HG02588 (cell line): Measurements from ENCODE around the gene NRXN3.

Experiments used
- ATAC-seq: cut with Tn5 transposase; IDR thresholded peaks from one replicate; pipeline ENCODE4 v1.9.1; 2021; ENCODE audit warnings: mild to moderate bottlenecking, moderate library complexity; ENCODE audit not compliant: unreplicated experiment

NRXN3 gene

DNA sequence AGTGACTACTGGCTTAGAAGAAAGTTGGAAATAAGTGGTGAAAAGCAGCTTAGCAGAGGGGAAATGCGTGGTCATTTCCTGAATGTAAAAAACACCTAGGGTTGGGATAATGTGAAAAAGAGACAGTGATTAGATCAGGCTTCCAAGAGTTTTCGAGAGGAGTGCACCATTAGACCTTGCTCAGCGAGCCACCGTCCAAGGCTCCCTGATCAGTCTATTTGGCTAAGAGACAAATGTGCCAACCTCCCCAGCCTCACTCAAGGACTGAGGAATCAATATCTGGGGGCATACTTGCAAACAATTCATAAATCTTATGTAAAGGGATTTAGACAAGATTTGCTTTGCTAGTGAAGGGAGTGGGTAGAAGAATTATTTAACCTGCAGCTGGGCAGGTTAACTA, 594.5 kb downstream of the NRXN3 start:
- no peak for ATAC-seq

DNA sequence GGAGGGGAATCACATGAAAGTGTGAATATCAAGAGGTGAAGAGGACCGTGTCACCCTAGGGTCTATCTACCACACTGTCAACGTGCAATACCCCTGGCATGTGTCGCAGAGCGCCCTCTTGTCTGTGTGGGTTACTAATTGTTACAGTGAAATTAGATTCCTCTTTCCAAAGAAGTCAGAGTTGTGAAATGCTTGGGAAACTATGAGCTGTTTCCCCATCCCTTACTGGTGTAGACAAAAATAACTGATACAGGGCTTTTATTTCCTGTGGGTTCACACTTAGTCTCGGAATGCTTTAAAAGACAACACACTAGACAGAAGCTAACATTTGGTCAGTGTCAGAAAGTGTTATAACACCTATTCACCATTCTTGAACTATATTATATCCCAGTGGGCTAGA, 597.3 kb downstream of the NRXN3 start:
- no peak for ATAC-seq

DNA sequence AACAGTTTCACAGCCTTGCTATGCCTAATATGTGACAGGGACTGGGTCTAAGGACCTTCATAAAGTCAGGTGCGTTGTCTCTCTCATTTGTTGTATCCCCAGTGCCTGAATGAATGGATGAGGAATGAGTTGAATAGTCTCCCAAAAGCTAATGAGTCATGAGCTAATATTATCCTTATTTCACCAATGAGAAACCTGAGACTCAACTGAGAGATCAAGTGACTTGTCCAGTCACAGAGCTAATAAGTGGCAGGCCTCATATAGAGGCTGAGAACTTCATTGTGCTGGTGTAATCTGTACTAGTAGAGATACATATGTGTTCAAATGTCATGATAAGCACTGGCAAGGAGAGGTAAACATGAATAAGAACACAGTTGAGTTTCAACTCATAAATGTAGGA, 612.4 kb downstream of the NRXN3 start:
- ATAC-seq = no peak

DNA sequence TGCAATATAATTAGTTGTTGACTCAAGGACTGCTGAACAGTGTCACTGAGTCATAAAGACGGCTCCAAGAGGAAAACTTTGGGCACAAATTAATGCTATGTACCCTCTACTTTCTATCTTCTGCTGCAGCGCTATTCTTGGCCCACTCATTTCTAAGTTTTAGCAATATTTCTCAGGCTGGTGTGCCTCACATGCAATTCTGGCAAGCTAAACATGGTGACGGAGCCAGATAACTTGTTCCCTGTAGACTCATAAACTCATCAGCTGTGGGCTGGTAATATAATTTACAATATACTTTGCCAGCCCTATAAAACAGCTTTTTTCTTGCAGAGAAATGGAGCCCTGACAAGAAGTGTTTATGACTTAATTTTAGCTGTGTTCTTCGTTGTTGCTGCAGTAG, 615.1 kb downstream of the NRXN3 start:
- ATAC-seq = no peak

DNA sequence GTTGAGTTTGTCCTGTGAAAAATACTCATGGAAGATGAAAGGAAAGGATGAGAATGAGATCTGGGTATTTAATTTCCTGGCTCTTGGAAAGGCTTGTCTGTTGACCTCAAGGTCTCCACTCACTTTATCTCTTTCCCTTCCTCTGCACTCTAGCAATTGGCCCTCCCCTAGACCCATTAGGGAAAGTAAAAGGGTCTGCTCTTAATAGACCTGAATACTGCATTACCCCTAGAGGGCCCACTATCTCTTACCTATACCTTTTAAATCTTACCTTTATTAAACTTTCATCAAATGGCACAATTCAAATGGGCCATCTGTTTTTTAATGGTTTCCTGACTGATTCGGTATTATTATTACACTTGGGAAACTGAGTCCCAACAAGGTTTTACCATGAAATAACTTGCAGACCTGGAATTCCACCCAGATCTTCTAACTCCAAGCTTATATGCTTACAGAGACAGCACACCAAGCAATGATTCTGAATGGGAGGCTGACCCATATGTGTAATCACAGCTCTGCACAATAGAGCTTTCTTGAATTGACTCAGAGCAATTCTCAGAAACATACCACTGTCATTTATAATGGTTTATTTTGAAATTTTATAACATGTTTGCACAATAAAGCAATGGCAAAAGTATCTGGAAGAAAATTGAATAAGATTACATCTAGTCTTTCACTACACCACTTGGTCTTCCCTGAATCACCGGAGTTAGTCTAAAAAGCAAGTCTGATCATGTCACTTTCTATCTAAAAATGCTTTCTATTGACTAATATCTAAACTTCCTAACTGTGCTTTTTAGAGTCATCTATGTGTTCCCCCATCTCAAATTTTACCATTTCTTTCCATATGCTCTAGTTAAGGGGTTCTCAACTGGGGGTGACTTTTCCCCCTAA, 618.5 kb downstream of the NRXN3 start:
- ATAC-seq = no peak

DNA sequence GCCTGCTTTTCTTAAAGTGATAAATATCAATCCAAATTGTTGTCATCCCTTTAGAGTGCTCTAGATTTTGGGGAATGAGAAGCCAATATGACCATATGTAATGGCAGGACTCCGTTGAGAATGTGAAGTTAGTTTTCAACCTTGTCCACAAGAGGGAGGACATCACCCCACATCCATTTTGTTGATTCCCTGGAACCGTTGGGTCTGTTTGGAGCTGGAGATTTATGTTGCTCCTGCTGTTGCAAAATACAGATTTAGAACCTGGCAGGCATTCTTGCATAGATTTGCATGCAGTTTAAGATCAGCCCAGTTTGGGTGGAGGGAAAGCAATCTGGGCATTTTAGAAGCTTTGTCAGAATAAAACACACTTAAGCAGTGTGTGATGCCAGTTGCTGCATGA, 620.1 kb downstream of the NRXN3 start:
- ATAC-seq = no peak

DNA sequence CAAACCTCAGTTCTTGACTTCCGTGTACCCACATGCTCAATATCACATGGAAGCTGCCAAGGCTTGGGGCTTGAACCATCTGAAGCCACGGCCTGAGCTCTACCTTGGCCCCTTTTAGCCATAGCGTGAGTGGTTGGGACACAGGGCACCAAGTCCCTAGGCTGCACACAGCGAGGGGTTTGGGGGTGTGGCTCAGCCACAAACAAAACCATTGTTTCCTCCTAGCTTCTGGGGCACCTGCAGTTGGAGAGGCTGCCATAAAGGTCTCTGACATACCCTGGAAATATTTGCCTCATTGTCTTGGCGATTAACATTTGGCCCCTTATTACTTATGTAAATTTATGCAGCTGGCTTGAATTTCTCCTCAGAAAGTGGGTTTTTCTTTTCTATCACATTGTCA, 628.6 kb downstream of the NRXN3 start:
- ATAC-seq = no peak

DNA sequence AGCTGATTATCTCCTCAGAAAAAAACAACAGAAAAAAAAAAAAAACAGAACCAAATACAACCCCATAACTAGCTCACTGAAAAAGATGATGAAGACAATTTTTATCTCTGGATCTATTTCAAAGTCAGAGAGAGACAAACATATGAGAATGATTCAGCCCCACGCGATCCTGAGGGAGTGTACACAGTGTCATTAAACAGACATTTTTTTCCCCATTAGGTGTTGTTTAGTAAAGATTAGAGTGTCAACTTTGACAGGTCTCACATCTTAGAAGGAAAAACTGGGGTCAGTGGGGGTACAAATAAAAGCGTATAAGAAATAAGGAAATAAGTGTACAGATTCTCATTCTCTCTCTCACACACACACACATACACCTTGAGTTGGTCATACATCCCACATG, 635.4 kb downstream of the NRXN3 start:
- ATAC-seq = no peak

DNA sequence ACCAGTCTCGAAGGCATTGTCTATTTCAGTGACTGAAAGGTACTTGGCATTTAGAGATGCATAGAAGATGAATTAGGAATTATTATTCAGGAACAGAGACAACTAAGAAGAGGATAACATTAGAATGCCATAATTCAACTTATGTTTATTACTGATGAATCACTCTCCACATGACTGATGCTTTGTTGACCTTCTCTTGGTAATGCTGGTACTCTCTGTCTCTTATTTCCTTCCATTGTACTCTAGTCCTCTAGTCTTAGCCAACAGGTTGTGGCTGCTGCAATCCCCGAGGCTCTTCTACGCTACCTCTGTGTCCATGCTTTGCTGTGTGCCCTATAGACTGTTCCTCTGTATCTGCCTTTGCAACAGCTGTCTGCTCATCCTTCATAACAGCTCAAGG, 652.9 kb downstream of the NRXN3 start:
- ATAC-seq = no peak

DNA sequence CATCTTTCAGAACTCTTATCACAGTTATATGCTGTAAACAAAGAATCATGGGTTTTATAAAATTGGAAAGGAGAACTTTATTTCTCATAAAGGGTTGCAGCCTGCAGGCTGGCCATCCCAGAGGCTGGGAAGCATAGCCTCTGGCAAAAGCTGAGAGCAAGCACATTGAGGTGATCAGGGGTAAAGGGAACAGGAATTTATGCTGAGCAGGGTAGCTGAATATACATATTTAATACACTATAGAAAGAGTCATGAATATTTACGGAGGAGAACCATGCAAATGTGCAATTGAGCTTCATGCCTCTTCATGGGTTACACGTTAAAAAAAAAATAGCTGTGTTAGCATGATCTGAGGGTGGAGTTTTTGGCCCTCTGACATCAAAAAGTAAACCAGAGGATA, 653.3 kb downstream of the NRXN3 start:
- no peak for ATAC-seq

DNA sequence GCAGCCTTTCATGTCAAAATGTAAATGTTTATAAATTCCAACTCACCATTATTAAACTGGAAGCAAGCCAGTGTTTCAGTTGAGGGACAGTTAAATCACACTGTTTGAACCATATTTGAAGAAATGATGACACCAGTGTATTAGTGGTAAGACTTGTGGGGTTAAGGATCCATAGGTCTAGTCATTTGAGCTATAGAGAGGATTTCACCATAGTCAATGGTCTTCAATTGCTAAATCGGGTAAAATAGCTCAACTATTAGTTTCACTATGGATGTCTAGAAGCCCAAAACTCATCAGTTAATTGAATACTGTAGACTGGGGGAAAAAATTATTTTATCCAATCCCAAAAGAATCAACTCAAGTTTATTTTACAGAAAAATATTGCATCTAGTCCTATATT, 659.1 kb downstream of the NRXN3 start:
- ATAC-seq = peak; percentile 60

DNA sequence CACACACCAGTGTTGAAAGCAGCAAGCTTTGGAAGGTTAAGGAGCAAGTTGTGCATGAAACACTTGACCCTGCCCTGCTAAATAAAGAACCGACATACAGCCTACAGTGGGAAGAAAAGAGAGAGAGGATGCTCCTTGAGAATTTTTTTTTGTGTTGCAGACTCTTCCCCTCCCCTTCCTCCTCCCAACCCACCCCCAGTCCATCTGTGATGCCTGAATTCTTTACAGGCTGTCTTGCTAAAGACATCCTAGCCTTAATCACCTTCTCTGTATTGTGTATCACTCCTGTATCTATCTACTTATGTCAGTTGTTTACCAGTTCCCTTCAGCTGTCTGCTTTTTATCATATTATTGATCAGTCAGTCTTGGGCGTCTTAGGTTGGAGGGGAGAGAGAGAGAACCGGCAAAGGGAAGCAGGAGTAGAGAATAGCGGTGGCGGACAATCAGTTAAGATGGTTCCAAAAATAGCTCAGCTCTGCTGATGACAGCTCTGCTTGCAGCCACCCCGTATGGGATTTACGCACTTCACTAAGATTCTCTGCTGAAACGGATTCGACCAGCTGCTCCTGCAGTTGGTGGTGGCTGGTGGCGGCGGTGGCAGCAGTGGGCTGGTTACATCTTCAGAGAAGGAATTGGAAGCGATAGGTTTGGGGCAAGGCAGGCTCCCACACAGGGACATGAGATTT, 664.7 kb downstream of the NRXN3 start:
- no peak for ATAC-seq

DNA sequence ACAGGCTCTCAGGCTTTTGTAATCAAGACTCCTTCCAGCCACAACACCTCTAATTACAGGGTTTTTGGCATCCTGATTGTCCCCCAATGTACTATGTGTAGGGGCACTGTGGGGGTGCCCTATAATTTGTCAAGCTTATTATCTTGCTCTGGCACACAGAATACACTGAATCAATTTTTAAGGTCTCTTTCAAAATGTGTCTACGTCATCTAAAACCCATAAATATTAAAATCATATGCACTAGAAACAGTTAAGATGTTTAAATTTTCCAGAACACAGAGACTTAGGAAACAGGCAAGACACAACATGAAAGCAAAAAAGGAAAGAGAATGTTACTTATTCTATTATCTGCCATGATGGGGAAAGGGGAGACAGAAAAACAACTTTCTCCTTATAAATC, 665.7 kb downstream of the NRXN3 start:
- no peak for ATAC-seq

DNA sequence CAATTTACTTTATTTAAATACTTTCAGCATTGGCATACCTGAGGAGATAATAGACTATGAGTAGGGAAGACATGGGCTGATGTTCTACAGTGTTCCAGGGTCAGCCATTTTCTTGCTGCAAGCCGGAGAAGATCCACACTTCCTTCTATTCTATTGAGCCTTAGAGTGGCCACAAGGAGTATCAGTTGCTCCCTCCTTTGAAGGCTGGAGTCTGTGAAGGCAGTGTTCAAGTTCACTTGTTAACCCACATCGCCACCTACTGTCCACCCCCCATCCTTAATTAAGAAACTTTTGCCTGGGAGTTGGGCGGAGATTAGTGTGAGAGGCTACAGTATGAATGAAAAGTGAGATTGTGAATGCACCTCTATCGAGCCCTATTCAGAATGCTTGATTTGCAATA, 666.6 kb downstream of the NRXN3 start:
- no peak for ATAC-seq

DNA sequence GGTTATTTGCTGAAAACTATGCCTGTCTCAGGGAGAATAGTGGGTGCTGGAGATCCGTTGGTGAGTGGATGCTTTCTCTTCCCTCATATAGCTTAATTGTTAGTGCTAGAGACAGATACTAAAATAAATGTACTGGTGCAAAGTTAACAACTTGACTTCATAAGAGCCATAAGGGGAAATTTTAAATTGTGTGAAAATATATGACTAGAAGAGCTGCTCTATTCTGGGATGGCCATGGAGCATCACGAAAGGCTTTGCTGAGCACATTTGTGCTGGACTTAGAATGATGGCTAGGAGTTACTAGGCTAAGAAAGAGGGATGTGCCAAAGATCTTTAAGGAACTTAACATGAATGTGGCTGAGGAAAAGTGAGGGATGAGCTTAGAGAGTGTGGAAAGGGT, 668.8 kb downstream of the NRXN3 start:
- no peak for ATAC-seq

DNA sequence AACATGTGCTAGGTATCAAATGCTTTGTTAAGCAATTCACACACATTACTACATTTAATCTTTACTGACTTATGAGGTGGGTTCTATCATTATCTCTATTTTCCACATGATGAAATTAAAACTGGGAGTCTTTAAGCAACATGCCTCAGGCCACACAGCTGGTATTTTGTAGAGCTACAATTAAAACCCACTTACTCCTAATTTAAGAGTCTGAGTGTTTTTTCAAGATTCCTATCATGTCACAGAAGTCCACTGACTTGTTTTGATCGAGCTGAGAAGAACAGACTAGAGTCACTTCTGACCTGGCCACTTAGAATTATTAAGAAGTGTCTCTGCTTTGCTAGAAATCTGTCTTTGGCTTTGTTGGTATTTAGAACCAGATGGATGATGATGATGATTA, 670.7 kb downstream of the NRXN3 start:
- no peak for ATAC-seq

DNA sequence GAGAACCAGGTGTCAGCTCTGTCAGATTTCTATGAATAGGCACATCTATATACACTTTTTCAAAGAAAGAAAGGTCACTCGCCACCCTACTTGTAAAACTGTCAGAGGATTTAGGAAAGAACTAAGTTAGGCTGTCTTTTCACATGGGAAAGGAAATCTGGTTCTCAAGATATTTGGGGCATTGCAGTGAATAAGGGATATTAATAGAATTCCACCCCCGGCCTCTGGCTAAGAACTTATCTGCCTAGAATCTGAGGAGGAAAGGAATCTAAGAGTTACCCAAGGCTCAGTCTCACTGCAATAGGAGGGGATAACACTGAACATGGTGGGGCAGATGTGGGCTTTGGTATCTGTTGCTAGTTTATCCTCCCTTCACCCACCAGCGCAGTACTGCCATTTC, 677.6 kb downstream of the NRXN3 start:
- no peak for ATAC-seq

DNA sequence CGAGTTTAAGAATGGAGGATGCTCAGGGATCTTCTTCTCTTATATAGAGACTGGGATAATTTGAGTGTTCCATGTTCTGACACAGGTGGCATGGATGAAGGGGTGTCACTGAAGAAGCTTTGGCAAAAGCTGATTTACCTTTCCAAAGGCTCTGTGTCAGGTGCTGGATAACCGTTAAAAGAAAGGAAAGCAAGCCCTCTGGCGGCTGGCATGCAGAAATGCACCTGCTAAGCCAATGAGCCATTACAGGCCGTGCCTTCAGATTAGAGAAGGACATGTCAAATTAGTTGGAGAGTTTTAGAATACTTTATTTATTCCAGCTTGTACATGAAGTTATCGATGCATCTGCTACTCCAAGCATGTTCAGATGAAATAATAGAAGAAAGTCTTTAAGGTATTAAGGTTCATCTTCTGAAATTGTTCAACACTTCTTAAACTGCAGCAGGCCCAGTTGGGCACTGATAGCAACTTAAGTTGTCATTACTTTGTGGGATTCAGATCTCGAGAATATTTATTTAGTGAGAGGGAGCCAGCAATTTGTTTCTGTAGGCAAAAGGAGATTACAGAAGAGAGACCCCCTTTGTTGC, 678.2 kb downstream of the NRXN3 start:
- peak; percentile 84 for ATAC-seq

DNA sequence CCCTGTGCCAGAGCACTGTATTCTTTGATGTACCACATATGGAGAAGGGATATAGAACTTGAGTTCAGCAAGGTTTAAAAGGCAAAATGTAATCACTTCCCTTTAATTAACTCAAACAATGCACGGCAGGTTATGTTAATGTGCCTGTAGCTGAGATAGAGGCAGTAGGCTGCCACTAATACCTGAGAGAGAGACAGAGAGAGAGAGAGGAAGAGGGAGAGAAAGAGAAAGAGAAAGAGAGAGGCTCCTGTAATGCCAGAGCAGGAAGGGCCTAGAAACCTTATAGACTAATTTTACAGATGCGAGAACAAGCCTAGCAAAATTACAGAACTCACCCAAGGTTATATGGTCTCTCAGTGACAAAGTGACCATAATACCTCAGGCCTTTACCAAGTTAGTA, 679.8 kb downstream of the NRXN3 start:
- no peak for ATAC-seq

DNA sequence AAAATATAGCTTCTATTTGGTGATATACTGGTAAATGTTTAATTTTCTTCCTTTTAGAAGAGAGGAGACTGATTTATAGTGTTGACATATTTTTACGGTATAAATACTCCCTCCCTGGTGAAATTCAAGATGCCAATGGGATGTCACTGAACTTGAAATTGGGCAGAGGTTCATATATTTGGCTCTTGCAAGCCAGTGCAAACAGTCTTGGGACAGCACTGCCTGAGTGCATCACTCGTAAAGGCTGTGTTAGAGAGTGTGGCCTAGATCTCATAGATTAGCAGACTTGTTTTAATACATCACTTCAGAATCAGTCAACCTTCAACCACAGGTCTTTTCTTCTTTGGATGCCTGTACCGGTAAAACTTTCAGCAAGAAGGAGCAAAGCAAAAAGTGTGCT, 681.0 kb downstream of the NRXN3 start:
- no peak for ATAC-seq

DNA sequence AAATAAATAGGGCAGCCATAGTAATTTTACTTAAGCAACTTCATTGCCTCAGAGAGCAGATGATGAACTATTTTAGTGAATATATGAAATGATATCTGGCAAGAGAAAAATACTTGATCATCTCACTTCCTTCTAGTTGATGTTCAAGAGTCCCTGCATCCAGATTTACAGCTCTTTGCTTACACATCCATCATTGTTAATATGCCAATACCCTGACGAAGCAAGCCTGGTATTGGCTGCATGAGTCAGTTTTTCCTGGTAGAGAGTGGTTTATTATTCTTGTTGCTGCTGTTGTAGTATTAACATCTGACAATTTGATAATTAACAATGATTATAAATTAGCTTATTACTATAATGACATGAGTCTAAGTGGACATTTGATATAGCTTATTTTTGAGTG, 681.9 kb downstream of the NRXN3 start:
- no peak for ATAC-seq

DNA sequence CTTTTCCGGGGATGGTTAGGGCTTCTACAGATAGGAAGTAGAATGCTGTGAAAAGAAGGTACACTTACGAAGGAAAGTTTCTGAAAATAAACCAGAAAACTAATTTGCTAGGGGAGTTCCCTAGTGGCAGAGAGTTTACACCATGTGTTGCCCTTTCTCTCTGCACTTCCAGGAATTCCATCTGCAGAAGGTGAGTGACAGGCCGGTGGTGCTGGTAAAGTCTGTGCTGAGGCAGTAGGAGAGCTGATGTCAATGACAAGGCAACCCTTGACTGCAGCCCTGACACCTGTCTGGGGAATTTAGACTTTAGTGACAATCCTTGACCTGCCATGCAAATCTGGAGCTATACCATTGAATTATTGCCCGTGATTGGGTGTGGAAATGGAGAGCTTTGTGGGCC, 687.8 kb downstream of the NRXN3 start:
- no peak for ATAC-seq
